PFSK-1 (cell line): Measurements from ENCODE around the gene TNS3.

ENCODE experiments used
- FOXP2 ChIP-seq: optimal IDR thresholded peaks from 2 replicates; pipeline ENCODE3; 2011; ENCODE audit warnings: borderline replicate concordance, control low read depth, inconsistent platforms; ENCODE audit not compliant: insufficient read depth; ENCODE audit errors: extremely low read length, extremely low read depth
- POLR2AphosphoS5 ChIP-seq: IDR thresholded peaks from 2 replicates; pipeline ENCODE4 v1.6.1; 2012; ENCODE audit warnings: low read depth, mild to moderate bottlenecking, control low read depth, low read length, moderate library complexity
- SIN3A ChIP-seq: IDR thresholded peaks from 2 replicates; pipeline ENCODE4 v1.6.1; 2012; ENCODE audit warnings: mild to moderate bottlenecking, low read length, moderate library complexity, borderline replicate concordance; ENCODE audit not compliant: insufficient read depth
- TAF1 ChIP-seq: IDR thresholded peaks from 2 replicates; pipeline ENCODE4 v1.6.1; 2012; ENCODE audit warnings: low read length, control low read depth, borderline replicate concordance; ENCODE audit not compliant: insufficient read depth
- TF ChIP-seq, protein P1 (sequence below), 2 experiments: IDR thresholded peaks; 2 replicates each; pipeline versions ENCODE4 v1.6.1 to v1.8.0; 2011 to 2012; ENCODE audit warnings: low read depth in 2 of 2, low read length in 2 of 2, control low read depth in 1 of 2, inconsistent platforms in 1 of 2, mild to moderate bottlenecking in 1 of 2, moderate library complexity in 1 of 2; ENCODE audit not compliant: insufficient read depth in 1 of 2

DNA sequence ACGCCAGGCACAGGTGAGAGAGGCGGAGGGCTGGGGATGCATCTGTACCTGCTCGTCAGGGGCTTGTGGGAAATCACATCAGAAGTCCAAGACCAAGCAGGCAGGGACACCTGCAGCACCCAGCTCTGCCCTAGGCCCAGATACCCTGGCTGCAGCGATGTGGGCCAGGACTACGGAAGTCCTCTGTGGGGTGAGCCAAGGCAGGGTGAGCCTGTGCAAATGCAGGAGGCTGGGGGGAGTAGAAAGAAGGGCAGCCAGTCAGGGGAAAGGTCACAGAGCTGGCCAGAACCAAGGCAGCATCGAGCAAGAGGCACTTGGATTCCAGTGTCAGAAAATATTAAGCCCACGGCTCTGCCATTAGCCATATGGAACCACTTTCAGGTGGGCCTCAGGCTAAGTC lies 85.2 kb downstream of the TNS3 start:
- TF ChIP-seq POLR2AphosphoS5 = no peak
- TF ChIP-seq, protein P1, sequence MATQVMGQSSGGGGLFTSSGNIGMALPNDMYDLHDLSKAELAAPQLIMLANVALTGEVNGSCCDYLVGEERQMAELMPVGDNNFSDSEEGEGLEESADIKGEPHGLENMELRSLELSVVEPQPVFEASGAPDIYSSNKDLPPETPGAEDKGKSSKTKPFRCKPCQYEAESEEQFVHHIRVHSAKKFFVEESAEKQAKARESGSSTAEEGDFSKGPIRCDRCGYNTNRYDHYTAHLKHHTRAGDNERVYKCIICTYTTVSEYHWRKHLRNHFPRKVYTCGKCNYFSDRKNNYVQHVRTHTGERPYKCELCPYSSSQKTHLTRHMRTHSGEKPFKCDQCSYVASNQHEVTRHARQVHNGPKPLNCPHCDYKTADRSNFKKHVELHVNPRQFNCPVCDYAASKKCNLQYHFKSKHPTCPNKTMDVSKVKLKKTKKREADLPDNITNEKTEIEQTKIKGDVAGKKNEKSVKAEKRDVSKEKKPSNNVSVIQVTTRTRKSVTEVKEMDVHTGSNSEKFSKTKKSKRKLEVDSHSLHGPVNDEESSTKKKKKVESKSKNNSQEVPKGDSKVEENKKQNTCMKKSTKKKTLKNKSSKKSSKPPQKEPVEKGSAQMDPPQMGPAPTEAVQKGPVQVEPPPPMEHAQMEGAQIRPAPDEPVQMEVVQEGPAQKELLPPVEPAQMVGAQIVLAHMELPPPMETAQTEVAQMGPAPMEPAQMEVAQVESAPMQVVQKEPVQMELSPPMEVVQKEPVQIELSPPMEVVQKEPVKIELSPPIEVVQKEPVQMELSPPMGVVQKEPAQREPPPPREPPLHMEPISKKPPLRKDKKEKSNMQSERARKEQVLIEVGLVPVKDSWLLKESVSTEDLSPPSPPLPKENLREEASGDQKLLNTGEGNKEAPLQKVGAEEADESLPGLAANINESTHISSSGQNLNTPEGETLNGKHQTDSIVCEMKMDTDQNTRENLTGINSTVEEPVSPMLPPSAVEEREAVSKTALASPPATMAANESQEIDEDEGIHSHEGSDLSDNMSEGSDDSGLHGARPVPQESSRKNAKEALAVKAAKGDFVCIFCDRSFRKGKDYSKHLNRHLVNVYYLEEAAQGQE (IDR thresholded peaks at IDR 0.05; ENCODE audit: insufficient read depth in 1 of 2, low read depth in 2 of 2, low read length in 2 of 2) = no peak
- TF ChIP-seq SIN3A = no peak
- TF ChIP-seq TAF1 = no peak
- TF ChIP-seq FOXP2 = no peak
